GM12878 (cell line): ENCODE results near the gene PRPF6. TPM values are rescaled to one million over a fixed set of nuclear protein-coding genes. Genes with fewer than 3 reads are reported as not detected.

Experiments used
- GATAD2B ChIP-seq: fragments of 450-650 bp; conservative IDR thresholded peaks from 2 replicates; pipeline ENCODE4 v1.6.1; 2017; ENCODE audit warnings: low read depth, mild to moderate bottlenecking, moderate library complexity
- TCF7 ChIP-seq: IDR thresholded peaks from 2 replicates; pipeline ENCODE4 v1.6.1; 2014; ENCODE audit warnings: antibody characterized with exemption, borderline replicate concordance
- ZBTB40 ChIP-seq: fragments of 450-650 bp; IDR thresholded peaks from 2 replicates; pipeline ENCODE4 v1.6.1; 2016; ENCODE audit warnings: mild to moderate bottlenecking, moderate library complexity, borderline replicate concordance
- polyA plus RNA-seq, 11 experiments: library from polyadenylated mRNA; depleted of rRNA in 4 of 11; unstranded in 6 of 11; stranded (reverse) in 5 of 11; fragments of >200 nt; fragmentation: Nextera tagmentation in 4 of 11; fragmentation: Illumina TruSeq in 1 of 11; extraction: Ambion mirVana in 4 of 11; extraction: Trizol in 1 of 11; gene quantifications; 1 replicate in 1 of 11; 2 replicates in 10 of 11; pipeline versions ENCODE4 v1.2.1 to v1.2.3, GENCODE V29; 2011 to 2016; ENCODE audit warnings: inconsistent platforms in 2 of 11, missing spikeins in 2 of 11, low read depth in 1 of 11
- total RNA-seq, 4 experiments: library from RNA; depleted of rRNA in 3 of 4; stranded (reverse); fragments of >200 nt in 3 of 4; fragmentation: Illumina TruSeq in 1 of 4; extraction: Trizol in 1 of 4; gene quantifications; 2 replicates each; pipeline versions ENCODE4 v1.2.1 to v1.2.3, GENCODE V29; 2013 to 2021
- TF ChIP-seq, protein P1 (sequence below): IDR thresholded peaks from 2 replicates; pipeline ENCODE4 v1.6.1; 2012; ENCODE audit warnings: mild to moderate bottlenecking, low read depth, low read length

The PRPF6 gene
- total and polyA plus RNA-seq, 10 of the 15 experiments (the other 5 are each of a cell fraction or from before 2014, with no cell fraction given), result 5.0 to 102 (median 71.3) TPM

GRCh38 chr20:63944078-63944941 lies 36.6 kb upstream of the PRPF6 start (continued):
- TF ChIP-seq, protein P1, sequence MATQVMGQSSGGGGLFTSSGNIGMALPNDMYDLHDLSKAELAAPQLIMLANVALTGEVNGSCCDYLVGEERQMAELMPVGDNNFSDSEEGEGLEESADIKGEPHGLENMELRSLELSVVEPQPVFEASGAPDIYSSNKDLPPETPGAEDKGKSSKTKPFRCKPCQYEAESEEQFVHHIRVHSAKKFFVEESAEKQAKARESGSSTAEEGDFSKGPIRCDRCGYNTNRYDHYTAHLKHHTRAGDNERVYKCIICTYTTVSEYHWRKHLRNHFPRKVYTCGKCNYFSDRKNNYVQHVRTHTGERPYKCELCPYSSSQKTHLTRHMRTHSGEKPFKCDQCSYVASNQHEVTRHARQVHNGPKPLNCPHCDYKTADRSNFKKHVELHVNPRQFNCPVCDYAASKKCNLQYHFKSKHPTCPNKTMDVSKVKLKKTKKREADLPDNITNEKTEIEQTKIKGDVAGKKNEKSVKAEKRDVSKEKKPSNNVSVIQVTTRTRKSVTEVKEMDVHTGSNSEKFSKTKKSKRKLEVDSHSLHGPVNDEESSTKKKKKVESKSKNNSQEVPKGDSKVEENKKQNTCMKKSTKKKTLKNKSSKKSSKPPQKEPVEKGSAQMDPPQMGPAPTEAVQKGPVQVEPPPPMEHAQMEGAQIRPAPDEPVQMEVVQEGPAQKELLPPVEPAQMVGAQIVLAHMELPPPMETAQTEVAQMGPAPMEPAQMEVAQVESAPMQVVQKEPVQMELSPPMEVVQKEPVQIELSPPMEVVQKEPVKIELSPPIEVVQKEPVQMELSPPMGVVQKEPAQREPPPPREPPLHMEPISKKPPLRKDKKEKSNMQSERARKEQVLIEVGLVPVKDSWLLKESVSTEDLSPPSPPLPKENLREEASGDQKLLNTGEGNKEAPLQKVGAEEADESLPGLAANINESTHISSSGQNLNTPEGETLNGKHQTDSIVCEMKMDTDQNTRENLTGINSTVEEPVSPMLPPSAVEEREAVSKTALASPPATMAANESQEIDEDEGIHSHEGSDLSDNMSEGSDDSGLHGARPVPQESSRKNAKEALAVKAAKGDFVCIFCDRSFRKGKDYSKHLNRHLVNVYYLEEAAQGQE, result no peak
- TF ChIP-seq ZBTB40 (no peak), TCF7 (no peak), GATAD2B (no peak)
